GM21423 (cell line): ENCODE data around the gene HNMT.
A peak's percentile ranks its signal among the peaks of the same experiment; 100 is the strongest.

Experiments used
- ATAC-seq: cut with Tn5 transposase; IDR thresholded peaks from one replicate; pipeline ENCODE4 v1.9.1; 2021; ENCODE audit warnings: mild to moderate bottlenecking, moderate library complexity; ENCODE audit not compliant: unreplicated experiment

The HNMT gene

DNA sequence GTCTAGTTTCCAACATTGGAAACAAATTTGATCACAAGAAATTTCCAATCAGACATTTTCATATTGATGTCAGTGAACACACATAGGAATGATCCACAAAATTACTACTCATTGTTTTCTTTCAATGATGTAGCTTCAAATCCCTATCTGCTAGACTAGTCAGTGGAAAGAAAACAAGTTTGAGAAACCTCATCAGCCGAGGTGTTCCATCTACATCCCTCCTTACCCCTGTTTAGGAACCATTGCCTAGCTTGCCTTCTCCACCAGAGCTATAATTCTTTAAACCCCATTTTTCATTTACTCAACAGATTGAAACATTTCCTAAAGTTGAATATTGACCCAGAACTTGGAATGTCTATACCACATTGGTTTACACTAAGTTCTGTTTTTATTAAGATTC lies 45.3 kb downstream of the HNMT start:
- ATAC-seq, result no peak

DNA sequence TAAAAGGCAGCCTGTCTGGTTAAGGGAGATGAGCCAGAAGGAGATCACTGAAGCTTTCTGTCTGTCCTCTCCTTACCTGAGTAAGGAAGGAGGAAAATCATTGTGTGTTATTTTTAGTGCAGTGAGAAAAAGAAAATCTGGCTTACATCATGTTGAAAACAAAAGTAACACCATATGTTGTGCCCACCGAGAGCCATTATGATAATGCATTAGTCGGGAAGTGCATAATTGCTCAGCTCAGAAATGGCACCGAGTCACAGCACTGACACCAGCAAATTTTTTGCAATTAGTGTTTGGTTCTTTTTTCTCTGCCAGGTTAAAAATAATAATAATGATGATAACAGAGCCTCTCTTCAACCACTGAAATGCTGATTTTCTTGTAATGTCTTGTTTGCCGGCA lies 46.6 kb downstream of the HNMT start:
- no peak for ATAC-seq

DNA sequence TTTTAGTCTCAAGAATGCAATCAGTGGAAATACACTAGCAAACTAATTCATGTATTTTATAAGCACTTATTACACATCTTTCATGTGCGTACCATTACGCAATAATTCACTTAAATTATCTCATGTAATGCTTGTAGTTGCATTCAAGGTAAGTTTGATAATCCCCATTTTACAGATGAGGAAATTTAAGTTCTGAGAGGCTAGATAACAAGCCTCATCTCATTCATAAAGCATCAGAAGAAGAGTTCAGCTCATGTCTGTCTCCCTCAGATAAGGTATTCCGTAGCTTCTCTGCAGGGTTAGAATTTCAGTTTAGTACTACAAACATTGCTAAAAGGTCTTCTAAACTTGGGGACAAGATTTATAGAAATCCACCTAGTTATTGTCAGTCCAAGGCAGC lies 47.8 kb downstream of the HNMT start:
- ATAC-seq, result no peak

DNA sequence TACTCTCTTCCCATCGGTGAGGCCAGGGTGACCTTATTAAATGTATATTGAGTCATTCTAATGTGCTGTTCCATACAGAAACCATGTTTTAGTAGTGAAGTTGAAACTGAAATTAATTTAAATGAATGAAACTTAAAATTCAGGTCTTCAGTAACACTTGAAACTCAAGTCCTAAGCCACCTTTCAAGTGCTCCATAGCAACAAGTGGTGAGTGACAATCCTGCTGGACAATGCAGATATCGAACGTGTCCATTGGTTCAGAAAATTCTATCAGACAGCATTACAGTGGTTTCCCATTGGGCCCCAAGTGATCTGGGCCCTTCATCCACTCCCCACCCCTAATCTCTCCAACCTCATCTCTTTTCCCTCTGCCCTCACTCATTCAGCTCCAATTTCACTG lies 48.7 kb downstream of the HNMT start:
- ATAC-seq, result no peak

DNA sequence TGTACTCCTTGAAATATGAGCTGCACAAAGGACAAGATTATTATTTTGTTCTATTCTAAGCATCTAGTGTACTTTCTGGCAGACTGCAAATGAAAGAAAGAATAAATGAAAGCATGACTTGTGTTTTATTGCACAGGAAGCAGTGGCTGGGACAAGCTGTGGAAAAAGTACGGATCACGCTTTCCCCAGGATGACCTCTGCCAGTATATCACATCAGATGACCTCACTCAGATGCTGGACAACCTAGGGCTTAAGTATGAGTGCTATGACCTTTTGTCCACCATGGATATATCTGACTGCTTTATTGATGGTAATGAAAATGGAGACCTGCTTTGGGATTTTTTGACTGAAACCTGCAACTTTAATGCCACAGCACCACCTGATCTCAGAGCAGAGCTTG lies 49.4 kb downstream of the HNMT start:
- ATAC-seq, result no peak

DNA sequence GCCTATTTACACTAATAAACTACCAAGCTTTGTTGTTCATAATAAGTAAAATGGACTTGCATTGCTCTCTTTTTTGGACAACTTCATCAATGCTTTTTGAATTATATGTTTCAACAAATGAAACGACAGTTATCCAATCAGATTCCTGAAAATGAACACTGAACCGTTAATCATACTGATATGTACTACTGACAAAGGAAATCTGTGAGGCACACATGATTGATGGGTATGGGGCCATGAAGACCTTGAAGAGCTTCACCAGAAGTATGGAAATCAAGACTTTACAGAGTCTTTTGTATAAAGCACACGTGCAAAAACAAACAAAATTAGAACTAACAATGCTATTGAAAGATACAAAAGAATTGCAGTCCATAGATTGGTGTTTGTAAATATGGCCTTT lies 51.2 kb downstream of the HNMT start:
- ATAC-seq, result no peak

DNA sequence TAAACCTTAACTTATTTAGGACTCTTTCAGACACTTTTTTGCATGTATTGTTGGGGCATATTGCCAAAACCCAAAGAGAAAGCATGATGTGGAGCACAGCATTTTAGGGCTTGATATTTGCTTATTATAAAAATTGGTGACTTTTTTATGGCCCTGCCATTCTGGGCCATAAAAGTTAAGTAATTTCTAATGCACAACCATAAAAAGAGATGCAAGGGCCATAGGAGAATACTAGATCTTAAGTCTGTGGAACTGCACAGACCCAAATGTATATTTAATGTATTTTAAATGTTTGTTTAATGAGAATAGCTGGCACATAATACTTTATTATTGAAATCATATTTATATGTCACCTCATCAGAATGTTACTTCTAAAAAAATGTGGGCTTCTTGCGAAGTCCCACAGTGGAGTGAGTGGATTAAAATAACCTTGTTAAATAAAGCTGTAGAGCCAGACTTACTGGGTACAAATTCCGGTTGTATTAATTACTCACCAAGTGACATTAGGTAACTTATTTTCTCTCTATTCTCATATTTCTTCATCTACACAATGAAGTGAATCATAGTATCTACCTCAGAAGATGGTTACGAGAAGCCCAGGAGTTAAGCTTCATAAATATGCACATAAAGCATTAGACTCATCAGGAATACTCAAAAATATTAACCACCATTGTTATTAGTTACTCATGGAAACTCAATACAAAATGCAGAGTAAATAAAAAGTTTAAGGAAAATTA lies 52.2 kb downstream of the HNMT start:
- no peak for ATAC-seq

DNA sequence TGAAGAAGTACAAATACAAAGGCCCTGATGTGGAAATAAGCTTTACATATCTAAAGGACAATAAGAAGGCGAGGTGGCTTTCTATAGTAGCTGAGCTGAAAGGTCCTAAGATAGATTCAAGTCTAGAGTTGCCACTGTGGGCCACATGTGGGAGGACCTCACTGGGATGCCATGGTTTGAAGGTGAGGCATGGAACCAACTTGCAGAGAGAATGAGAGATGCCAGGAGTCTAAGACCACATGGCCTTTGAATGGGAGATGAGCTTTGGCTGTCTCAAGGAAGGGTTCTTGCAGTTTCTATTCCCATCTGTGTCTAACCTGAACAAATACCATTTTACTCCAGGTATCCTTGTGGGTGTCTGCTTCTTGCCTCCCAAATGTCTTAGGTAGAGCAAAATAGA lies 53.6 kb downstream of the HNMT start:
- ATAC-seq, result no peak

DNA sequence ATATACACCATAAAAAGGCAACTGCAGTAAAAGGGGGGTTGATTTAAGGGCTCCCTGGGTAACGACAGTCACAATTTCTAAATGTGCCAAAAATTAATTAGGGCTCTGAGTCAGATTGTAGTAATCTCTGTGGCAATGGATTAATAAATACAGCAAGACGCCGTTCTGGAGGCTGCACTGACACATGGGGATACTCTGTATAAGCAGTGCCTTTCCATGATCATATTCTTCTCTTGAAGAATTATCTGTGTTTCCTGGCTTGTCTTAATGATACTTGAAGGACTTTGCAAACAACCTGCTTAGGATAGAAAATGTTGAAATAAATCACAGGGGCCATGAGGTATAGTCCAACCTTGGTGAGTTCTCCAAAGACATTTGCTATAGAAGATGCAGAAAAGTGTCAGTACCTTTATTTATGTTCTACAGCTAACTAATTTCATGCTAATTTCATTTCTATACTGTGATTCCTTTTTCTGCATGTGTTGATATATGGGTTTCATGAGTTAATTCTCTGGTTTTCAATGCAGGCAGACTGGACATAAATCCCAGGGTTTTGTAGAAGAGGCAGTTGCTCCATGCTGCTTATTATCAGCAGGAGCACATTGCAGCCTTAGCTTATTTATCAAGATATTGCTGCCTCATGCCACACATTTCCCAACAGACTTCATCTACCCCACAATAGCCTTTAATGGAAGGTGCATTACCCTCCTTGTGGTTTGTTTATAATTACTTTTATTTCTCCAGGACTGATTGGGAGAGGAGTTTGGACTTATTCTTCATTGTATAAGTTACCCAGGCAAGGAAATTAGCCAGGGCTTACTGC lies 54.8 kb downstream of the HNMT start:
- ATAC-seq, result no peak

DNA sequence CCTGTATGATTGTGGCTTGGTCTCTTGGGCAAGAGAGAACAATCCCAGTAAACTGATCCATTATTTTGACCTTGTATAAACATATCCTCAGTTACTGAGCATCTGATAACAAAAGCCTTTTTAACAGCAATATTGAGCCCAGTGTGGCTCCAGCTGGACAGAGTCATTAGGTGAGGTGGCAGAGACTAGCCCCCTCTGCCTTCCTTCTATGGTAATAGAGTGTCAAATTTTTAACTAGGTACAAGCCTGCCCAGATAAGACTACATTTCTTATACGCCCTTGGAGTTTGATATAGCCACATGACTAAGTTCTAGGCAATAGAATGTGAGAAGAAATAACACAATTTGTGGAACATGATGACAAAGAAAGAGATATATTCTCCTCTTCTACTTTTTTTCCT lies 56.2 kb downstream of the HNMT start:
- no peak for ATAC-seq

DNA sequence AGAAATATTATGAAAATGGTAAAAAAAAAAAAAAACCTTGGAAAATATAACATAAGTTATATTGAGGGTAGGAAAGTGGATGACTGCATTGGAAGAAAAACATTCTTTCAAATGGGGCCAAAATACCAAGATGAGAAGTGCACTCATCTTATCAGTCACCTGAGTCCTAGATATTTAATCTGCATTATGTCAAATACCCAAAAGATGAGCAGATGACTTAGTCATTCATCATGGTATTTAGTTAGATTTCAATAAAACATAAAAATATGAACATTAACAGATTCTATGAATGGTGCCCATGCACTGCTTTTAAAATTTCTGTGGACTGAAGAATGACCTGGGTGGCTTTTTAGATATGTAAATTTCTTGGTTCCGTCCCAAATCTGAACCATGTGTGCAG lies 56.9 kb downstream of the HNMT start:
- no peak for ATAC-seq

DNA sequence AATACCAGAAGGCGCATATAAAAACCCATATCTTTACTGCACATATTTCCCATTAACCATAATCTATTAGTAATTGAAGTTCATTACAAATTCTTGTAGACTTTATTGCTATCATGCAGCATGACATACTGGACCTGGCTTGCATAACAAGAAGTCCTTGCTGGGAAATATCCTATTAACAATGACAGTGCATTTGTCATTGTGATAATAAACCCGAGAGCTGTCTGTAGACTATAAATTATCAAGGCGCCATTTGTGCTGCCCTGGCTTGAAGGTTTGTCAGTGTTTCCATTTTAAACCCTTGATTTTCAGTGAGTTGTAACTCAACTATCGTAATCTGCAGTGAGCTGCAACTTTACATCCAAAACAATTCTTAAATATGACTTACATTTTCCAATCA lies 59.0 kb downstream of the HNMT start:
- no peak for ATAC-seq

DNA sequence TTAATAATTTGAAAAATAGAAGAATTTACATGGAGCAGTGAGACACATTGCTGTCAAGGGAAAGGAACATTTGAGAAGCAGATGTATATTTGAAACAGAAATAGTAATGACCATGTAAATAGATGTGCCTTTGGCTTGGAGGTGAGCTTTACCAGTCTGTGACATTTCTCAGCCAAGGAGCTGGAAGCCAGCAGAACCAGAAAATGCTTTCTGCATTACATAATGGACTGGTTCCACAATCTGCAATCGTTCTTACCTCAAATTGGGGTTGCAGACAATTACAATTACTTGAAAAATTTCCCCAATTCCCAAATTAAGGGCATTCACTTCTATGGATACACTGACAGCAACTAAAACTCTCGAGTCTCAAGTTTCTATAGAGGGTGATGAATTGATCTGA lies 59.7 kb downstream of the HNMT start:
- ATAC-seq, result no peak

DNA sequence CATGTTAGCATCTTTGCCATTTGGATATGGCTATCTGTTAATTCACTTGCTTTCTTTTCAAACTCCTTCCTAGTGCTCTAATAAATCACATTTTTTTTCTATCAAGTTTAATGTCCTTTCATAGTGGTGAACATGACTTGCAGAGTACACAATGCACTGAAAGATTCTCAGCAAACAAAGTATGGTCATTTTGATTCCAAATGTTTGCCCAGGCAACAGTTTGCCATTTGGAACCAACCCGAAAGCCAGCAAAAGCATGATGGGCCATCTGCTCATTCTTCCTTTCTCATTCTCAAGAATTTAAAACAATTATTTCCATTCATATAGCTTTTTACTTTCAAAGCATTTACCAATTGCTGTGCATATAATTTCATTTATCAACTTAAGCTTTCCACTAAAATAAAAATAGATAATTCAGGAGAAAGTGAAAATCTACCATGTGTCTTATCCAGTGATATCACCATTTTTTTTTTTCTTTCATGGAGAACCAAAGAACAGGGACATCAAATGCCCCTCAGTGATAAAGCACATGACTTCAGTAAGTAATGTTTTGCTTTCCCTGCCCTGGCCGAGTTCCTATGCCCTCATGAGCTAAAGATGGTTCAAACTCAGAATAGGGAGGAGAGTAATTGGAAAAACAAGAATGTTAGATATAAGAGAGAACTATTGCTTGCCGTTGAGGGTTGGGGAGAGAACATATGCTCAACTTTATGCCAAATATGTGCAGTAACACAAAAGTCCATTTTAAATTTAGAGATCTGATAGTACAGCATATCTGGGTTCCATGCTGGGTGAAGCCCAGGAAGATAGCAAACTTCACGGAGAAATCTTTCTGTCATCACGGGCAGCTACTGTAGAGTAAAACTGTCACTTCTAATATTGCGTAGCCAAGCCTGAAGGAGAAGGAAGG lies 62.1 kb downstream of the HNMT start:
- ATAC-seq, result no peak

DNA sequence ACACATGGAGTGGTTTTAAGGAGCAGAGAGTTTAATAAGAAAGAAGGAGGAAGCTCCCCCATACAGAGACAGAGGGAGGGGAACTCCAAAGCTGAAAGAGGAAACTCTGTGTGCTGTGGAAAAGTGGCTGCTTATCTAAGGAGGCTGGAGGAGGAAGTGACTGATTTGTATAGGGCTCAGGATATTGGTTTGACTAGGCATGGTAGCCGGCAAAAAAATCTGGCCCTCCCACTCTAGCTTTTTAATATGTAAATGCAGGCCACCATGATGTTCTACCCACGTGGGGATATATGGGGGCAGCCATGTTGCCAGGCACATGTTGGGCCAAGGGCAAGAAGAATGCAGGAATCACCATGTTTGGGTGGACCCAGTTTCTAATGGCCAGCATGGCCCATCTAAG lies 64.3 kb downstream of the HNMT start:
- ATAC-seq, result peak; percentile 52

DNA sequence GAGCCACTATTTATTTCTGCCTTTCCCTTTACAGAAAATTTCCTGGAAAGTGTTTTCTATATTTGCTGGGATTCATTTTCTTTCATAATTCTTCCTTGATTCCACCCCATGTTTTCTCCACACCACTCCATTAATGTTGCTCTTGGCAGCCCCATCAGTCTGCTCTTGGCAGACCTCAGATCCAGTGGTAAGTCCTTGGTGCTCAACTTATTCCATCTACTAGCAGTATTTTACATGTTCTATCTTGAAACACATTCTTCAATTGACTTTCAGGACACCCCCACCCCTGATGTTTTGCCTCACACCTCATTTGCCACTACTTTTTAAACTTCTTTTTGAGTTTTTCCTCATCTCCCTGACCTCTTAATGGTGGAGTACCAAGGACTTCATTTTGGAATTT lies 65.0 kb downstream of the HNMT start:
- no peak for ATAC-seq

DNA sequence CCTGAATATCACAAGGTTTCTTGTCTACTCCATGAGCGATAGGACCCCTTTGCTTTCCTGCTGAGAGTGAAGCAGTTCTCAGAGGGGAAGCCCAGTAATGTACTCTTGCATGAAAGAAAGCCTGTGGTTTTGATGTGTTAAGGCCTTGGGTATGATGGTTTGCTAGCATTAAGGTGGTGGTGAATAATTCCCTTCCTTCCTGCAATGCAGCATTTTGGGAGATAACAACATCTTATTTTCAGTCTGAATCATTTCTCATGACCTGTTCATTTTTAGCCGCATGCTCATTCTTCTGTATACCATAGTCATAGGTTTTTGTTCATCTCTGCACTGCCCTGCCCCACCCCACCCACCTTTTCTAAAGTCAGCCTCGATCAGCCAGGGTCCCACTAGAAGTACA lies 66.2 kb downstream of the HNMT start:
- peak; percentile 75 for ATAC-seq

DNA sequence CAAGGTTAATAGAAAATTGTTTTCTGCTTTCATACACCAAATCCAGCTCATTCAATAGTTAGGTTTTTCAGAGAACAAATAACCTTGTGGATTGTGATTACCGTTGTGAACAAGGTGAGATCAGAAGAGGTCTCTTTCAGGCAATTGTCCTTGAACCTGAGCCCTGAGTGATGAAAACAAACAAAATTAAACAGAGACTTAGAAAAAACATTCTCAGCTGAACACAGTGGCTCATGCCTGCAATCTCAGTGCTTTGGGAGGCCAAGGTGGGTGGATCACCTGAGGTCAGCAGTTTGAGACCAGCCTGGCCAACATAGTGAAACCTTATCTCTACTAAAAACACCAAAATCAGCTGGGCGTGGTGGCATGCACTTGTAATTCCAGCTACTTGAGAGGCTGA lies 68.1 kb downstream of the HNMT start:
- ATAC-seq, result no peak

DNA sequence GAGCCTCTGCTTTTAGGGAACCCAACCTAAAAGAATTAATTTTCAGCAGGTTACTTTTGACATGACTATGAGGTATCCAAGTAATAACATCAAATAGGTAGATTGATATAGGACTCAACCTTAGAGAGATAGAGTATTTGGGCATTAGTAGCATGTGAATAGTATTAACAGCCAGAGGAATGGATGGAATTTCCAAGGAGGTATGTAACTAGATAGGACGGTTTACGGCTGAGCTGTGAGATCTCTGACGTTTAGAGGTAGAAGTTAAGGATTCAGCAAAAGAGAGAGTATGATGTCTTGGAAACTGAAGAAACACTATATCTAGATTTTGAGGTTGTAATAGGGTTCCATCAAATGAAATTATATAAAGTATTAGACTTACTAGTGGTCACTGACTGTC lies 70.3 kb downstream of the HNMT start:
- no peak for ATAC-seq

DNA sequence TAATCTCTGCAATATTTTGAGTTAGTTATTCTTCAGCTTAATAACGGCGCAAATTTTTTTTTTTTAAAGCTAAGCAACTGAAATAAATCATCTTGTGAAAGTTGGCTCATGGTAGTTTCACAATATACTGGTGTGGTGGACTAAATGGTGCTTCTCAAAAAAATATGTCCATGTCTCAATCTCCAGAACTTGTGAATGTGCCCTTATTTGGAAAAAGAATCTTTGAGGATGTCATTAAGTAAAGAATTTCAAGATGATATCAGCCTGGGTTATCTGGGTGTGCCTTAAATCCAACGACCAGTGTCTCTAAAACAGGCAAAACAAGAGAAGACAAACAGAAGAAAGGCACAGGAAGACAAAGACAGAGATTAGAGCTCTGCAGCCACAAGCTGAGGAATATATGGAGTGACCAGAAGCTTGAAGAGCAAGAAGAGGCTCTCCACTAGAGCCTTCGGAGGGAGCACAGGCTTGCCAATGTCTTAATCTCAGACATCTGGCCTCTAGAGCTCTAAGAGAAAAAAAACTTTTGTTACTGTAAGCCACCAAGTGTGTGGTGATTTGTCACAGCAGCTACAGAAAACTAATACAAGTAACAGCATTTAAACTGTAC lies 71.4 kb downstream of the HNMT start:
- no peak for ATAC-seq

DNA sequence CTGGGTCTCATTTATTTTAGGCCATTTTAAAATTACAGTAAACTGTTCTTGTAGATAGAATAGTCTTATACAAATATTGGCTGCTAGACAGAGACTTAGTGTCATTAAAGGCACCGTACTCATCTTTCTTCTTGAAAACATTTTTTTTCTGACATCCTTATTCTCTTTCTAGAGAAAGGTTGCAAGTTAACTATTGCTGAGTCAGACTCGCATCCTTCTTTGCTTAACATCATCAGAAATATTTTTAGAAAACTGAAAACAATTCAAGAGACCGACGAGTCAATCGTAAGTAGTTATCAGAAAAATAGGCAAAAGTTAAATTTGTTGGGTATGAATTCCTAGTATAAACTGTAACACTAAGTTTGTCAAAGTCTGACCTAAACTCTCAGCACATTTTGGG lies 72.2 kb downstream of the HNMT start:
- no peak for ATAC-seq
